ENCODE results near the gene B3GALNT2. TPM values are rescaled to one million over a fixed set of nuclear protein-coding genes. Genes with fewer than 3 reads are reported as not detected.

Gene B3GALNT2
- total and polyA plus RNA-seq, 11 donors = 5.4 to 25.9 (median 20.1) TPM

DNA sequence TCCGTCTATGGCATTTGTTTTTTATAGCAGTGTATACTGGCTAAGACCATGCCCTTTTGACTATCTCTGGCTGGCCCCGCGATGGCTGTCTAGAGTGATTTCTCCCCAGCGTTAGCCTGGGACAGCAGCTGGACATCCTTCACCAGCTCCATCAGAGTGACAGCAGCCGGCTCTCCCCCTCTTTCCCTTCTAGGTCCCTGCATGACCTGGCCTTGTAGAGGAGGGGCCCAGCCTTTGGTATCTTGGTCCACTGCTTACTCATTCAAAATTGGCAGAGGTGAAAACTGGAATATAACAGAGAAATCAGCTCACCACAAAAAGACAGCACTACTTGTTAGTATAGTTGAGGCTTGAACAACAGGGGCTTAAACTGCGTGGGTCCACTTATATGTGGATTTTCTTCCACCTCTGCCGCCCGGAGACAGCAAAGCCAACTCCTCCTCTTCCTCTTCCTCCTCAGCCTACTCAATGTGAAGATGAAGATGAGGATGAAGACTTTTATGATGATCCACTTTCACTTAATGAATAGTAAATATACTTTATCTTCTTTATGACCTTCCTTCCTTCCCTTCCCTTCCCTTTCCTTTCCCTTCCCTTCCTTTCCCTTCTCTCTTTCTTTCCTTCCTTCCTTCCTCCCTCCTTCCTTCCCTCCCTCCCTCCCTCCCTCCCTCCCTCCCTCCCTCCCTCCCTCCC lies 29.4 kb upstream of the B3GALNT2 start:
- Histone ChIP-seq H3K27ac (no peak overlapping the region), H3K4me3 (no peak overlapping the region), H3K4me1 (no peaks in the 10 kb centered on the region), H3K27me3 (peaks cover 0 to 6% (median 0%) of the 10 kb centered on the region in 9 donors), H3K9me3 (no peaks in the 10 kb centered on the region), H3K36me3 (no peaks in the 10 kb centered on the region)
- 58 to 67% (median 65%) methylated on average over 8 of the region's 8 CpGs for WGBS, 4 donors
- intact Hi-C loops (cut with DNase I) = no loop called here
- TF ChIP-seq, protein P1, sequence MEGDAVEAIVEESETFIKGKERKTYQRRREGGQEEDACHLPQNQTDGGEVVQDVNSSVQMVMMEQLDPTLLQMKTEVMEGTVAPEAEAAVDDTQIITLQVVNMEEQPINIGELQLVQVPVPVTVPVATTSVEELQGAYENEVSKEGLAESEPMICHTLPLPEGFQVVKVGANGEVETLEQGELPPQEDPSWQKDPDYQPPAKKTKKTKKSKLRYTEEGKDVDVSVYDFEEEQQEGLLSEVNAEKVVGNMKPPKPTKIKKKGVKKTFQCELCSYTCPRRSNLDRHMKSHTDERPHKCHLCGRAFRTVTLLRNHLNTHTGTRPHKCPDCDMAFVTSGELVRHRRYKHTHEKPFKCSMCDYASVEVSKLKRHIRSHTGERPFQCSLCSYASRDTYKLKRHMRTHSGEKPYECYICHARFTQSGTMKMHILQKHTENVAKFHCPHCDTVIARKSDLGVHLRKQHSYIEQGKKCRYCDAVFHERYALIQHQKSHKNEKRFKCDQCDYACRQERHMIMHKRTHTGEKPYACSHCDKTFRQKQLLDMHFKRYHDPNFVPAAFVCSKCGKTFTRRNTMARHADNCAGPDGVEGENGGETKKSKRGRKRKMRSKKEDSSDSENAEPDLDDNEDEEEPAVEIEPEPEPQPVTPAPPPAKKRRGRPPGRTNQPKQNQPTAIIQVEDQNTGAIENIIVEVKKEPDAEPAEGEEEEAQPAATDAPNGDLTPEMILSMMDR (IDR thresholded peaks at IDR 0.05) = no peak
- no peak for TF ChIP-seq POLR2A (IDR thresholded peaks at IDR 0.05)
- ATAC-seq (no peak), DNase-seq (no peak)

DNA sequence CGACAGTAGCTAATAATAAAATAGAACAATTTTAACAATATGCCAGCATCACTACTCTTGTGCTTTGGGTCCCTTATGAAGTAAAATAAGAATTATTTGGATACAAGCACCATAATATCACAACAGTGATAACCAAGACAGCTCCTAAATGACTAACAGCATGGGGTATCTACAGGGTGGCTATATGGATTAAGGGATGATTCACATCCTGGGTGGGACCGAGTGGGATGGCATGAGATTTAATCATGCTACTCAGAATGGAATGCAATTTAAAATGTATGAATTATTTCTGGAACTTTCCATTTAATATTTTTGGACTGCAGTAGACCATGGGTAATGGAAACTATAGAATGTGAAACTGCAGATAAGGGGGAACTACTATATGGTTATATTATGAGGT lies 28.1 kb upstream of the B3GALNT2 start:
- no peaks in the 10 kb centered on the region for H3K4me1 ChIP-seq
- intact Hi-C loops (cut with DNase I) = no loop called here
- H3K9me3 ChIP-seq = no peaks in the 10 kb centered on the region
- ATAC-seq = no peak
- no peak for TF ChIP-seq POLR2A (IDR thresholded peaks at IDR 0.05)
- TF ChIP-seq, protein P1 (IDR thresholded peaks at IDR 0.05) = no peak
- H3K36me3 ChIP-seq = no peaks in the 10 kb centered on the region
- DNase-seq = no peak
- no peak overlapping the region for H3K4me3 ChIP-seq
- H3K27ac ChIP-seq = no peak overlapping the region
- H3K27me3 ChIP-seq = peaks cover 0 to 6% (median 0%) of the 10 kb centered on the region in 9 donors
- 78 to 86% (median 79%) methylated on average over 2 of the region's 2 CpGs for WGBS, 4 donors

DNA sequence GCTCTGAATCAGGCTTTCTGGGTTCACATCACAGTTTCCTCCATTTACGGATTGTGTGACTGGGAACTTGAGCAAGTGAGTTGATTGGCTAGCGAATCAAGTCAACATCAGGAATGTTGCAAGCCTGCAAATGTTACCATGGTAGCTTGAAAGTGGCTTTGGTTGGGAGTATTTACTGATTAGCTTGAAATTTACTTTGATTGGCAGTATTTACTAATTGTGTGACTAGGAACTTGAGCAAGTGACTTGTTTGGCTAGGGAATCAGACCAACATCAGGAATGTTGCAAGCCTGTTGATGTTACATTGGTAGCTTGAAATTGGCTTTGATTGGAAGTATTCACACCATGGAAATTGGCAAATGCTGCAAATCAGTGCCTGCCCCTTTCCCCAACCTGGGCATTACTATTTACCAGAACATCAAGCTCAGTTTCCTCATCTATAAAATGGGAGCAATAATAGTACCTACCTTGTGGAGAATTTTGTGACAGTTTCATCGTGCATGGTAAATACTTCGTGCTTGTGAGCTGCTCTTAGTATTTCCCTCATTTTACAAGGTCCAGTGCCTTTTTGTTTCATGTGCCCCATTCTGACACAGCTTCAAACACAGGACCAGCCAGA lies 23.1 kb upstream of the B3GALNT2 start:
- ATAC-seq = no peak
- no peak for DNase-seq
- 87 to 93% (median 88%) methylated on average over 4 of the region's 4 CpGs for WGBS, 4 donors
- TF ChIP-seq POLR2A (IDR thresholded peaks at IDR 0.05) = no peak
- TF ChIP-seq, protein P1 (IDR thresholded peaks at IDR 0.05) = no peak
- Histone ChIP-seq H3K36me3 (no peaks in the 10 kb centered on the region), H3K4me1 (no peaks in the 10 kb centered on the region), H3K9me3 (no peaks in the 10 kb centered on the region), H3K27me3 (no peaks in the 10 kb centered on the region), H3K4me3 (no peak overlapping the region), H3K27ac (no peak overlapping the region)
- intact Hi-C loops (cut with DNase I) = loop anchor here in 1 of 10 donors (5.0 kb wide), 1 partner anchor 245 kb away; no protein-coding TSS in a partner anchor

DNA sequence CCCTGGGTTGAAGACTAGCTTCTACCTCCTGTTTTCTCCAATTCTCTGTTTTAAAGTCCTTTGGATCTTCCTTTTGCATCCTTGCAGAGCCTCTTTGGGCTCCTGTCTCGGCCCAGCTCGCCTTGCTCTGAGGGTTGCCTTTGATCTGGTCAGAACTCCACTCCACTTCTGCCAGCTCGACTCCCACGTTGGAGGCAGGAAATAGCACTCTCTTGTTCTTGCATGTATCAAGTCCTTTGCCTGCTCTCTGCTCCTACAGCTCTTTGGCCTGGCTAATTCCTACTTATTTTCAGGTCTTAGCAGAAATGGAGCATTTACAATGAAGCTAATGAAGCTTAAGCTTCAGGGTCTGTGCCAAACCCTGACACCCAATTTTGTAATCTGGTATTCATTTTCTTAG lies 21.1 kb upstream of the B3GALNT2 start:
- ATAC-seq (no peak), DNase-seq (no peak)
- Histone ChIP-seq H3K9me3 (no peaks in the 10 kb centered on the region), H3K36me3 (no peaks in the 10 kb centered on the region), H3K4me3 (no peak overlapping the region), H3K27me3 (peaks cover 0 to 3% (median 0%) of the 10 kb centered on the region in 9 donors), H3K27ac (no peak overlapping the region), H3K4me1 (no peaks in the 10 kb centered on the region)
- WGBS, 4 donors = 36 to 46% (median 44%) methylated on average over 4 of the region's 4 CpGs
- intact Hi-C loops (cut with DNase I) = loop anchor here in 1 of 10 donors (5.0 kb wide), 1 partner anchor 247 kb away; no protein-coding TSS in a partner anchor
- TF ChIP-seq, protein P1 (IDR thresholded peaks at IDR 0.05) = no peak
- no peak for TF ChIP-seq POLR2A (IDR thresholded peaks at IDR 0.05)
